Esophagus muscularis mucosa (tissue), 4 donors: Measurements from ENCODE around the gene MXD3. TPM values are rescaled to one million over a fixed set of nuclear protein-coding genes. Genes with fewer than 3 reads are reported as not detected.
"Not testable (repeated sequence)": the region's sequence is repeated elsewhere in the genome, so short reads cannot be mapped to it uniquely, and the experiment has no call there.

ENCODE experiments used
- DNase-seq: peaks from one replicate; pipeline ENCODE4 v3.0.0-alpha.2; 2017; ENCODE audit errors: extremely low spot score
- H3K27ac ChIP-seq, 4 donors: fragments of 200-600 bp; sonication (generic); replicated peaks in 1 of 4; 1 replicate in 3 of 4; 2 replicates in 1 of 4; pipeline ENCODE4 v1.5.1; 2016 to 2019; ENCODE audit warnings: mild to moderate bottlenecking in 1 of 4
- H3K27me3 ChIP-seq, 4 donors: fragments of 200-600 bp; sonication (generic); one replicate each; pipeline versions ENCODE4 v1.5.1 to v1.6.0; 2016 to 2019
- H3K36me3 ChIP-seq, 4 donors: fragments of 200-600 bp; sonication (generic); one replicate each; pipeline ENCODE4 v1.5.1; 2016 to 2019
- H3K4me1 ChIP-seq, 4 donors: fragments of 200-600 bp; sonication (generic); one replicate each; pipeline ENCODE4 v1.5.1; 2016 to 2019
- H3K4me3 ChIP-seq, 4 donors: fragments of 200-600 bp; sonication (generic); 1 replicate in 2 of 4; 2 replicates in 2 of 4; pipeline ENCODE4 v1.5.1; 2016 to 2019; ENCODE audit warnings: mild to moderate bottlenecking in 4 of 4, moderate library complexity in 1 of 4
- H3K9me3 ChIP-seq, 4 donors: fragments of 200-600 bp; sonication (generic); 1 replicate in 3 of 4; 2 replicates in 1 of 4; pipeline ENCODE4 v1.5.1; 2016 to 2019
- CTCF ChIP-seq, 3 experiments: fragments of 200-600 bp in 2 of 3; fragments of 450-650 bp in 1 of 3; sonication (generic) in 2 of 3; IDR thresholded peaks; one replicate each; pipeline ENCODE4 v1.5.1; 2017 to 2019; ENCODE audit warnings: antibody characterized with exemption in 3 of 3, mild to moderate bottlenecking in 2 of 3, moderate library complexity in 1 of 3
- EP300 ChIP-seq: sonication (generic); formaldehyde crosslinking; IDR thresholded peaks from one replicate; pipeline ENCODE4 v1.6.1; 2017; ENCODE audit warnings: antibody characterized with exemption
- POLR2A ChIP-seq: fragments of 450-650 bp; IDR thresholded peaks from one replicate; pipeline ENCODE4 v1.6.1; 2017; ENCODE audit warnings: antibody characterized with exemption, moderate library complexity, mild to moderate bottlenecking, low read depth
- POLR2AphosphoS5 ChIP-seq, 2 donors: sonication (generic); formaldehyde crosslinking; IDR thresholded peaks; one replicate each; pipeline ENCODE4 v1.6.1; 2017; ENCODE audit warnings: antibody characterized with exemption in 2 of 2
- WGBS: methylation state at CpG from one replicate; pipeline ENCODE4 v1.1.5; 2018; 5-methylcytosine and 5-hydroxymethylcytosine counted together
- intact Hi-C: fragments of 100-400 bp; cut with DNase I; formaldehyde crosslinking; loops from one replicate; pipeline ENCODE4 v1.15.1; 2023
- total RNA-seq, 4 donors: library from RNA; depleted of rRNA; stranded (reverse); fragments of >200 nt; gene quantifications; one replicate each; pipeline versions ENCODE4 v1.1.0 to v1.2.1, GENCODE V29; 2016

The MXD3 gene
- total RNA-seq, 4 donors from 2014 or later: 2.5 to 11.2 (median 7.9) TPM

- intact Hi-C loops: loop anchor here (10.0 kb wide), 1 partner anchor 193 kb away; no protein-coding TSS in a partner anchor
- no peak overlapping the region for H3K27ac ChIP-seq
- peaks cover 8 to 34% (median 29%) of the 10 kb centered on the region in 4 donors for H3K36me3 ChIP-seq
- WGBS: 65% methylated on average over 24 of the region's 43 CpGs
- no peak overlapping the region for H3K4me3 ChIP-seq
- no peak for TF ChIP-seq POLR2A
- TF ChIP-seq POLR2AphosphoS5 (IDR thresholded peaks at IDR 0.05): no peak
- no peak for TF ChIP-seq EP300
- TF ChIP-seq CTCF (IDR thresholded peaks at IDR 0.05): no peak
- H3K27me3 ChIP-seq: no peaks in the 10 kb centered on the region
- peaks cover 39 to 64% (median 44%) of the 10 kb centered on the region in 4 donors for H3K4me1 ChIP-seq
- DNase-seq: no peak
- H3K9me3 ChIP-seq: no peaks in the 10 kb centered on the region
Observed at GRCh38 chr5:177307544-177308363, 3.9 kb downstream of the MXD3 start.

GRCh38 chr5:177306674-177307543, 4.8 kb downstream of the MXD3 start:
- no peak overlapping the region for H3K4me3 ChIP-seq
- no peak for DNase-seq
- WGBS: 71% methylated on average over 14 of the region's 15 CpGs
- H3K36me3 ChIP-seq: peaks cover 8 to 34% (median 29%) of the 10 kb centered on the region in 4 donors
- TF ChIP-seq POLR2AphosphoS5 (IDR thresholded peaks at IDR 0.05) (no peak), POLR2A (no peak), EP300 (no peak), CTCF (IDR thresholded peaks at IDR 0.05) (no peak)
- H3K27me3 ChIP-seq: no peaks in the 10 kb centered on the region
- intact Hi-C loops: loop anchor here (10.0 kb wide), 1 partner anchor 192 kb away; no protein-coding TSS in a partner anchor
- peaks cover 39 to 64% (median 44%) of the 10 kb centered on the region in 4 donors for H3K4me1 ChIP-seq
- H3K9me3 ChIP-seq: no peaks in the 10 kb centered on the region
- H3K27ac ChIP-seq: no peak overlapping the region

GRCh38 chr5:177306103-177306640, 5.5 kb downstream of the MXD3 start:
- peaks cover 39 to 64% (median 44%) of the 10 kb centered on the region in 4 donors for H3K4me1 ChIP-seq
- DNase-seq, H3K9me3 ChIP-seq, H3K27me3 ChIP-seq, H3K27ac ChIP-seq, H3K4me3 ChIP-seq: not testable (repeated sequence)
- intact Hi-C loops: loop anchor here (10.0 kb wide), 1 partner anchor 191 kb away; no protein-coding TSS in a partner anchor
- 88% methylated on average over 11 of the region's 11 CpGs for WGBS
- peaks cover 8 to 34% (median 31%) of the 10 kb centered on the region in 4 donors for H3K36me3 ChIP-seq

- H3K4me1 ChIP-seq: peaks cover 50 to 66% (median 54%) of the 10 kb centered on the region in 4 donors
- intact Hi-C loops: loop anchor here (10.0 kb wide), 1 partner anchor 190 kb away; no protein-coding TSS in a partner anchor
Observed at GRCh38 chr5:177304392-177305119, 7.1 kb downstream of the MXD3 start.

More at GRCh38 chr5:177304392-177305119, 7.1 kb downstream of the MXD3 start:
- DNase-seq: no peak
- peak overlapping the region; percentile 78 to 90 (median 84) for H3K27ac ChIP-seq
- no peaks in the 10 kb centered on the region for H3K27me3 ChIP-seq
- H3K4me3 ChIP-seq: peak overlapping the region; percentile 76 to 99 (median 90)
- 27% methylated on average over 12 of the region's 19 CpGs for WGBS
- peaks cover 8 to 34% (median 31%) of the 10 kb centered on the region in 4 donors for H3K36me3 ChIP-seq
- no peaks in the 10 kb centered on the region for H3K9me3 ChIP-seq
- TF ChIP-seq POLR2A (no peak), EP300 (no peak), CTCF (IDR thresholded peaks at IDR 0.05) (no peak), POLR2AphosphoS5 (IDR thresholded peaks at IDR 0.05) (no peak)
